Measurements from ENCODE around the gene ADGB. TPM values are rescaled to one million over a fixed set of nuclear protein-coding genes. Genes with fewer than 3 reads are reported as not detected.

ADGB gene
- total RNA-seq, 2 experiments from 2014 or later, result not detected

DNA sequence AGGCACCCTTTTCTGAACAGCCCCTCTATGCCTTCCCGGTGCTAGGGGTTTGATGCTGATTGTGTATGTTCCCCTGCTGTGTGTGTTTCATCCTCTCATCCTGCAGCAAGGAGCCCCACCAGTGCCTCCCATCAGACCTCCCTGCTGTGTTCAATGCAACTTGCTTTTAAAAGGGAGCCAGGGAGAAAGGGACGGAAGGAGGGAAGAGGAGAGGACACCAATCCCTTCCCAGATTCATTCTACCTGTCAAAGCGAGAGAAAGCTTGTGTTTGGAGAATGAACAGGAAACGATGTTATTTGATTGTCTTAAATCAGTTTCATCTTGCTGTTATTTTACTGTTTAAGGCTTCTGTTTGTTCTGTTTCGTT lies 259.2 kb downstream of the ADGB start:
- peak; percentile 23 for ATAC-seq (ENCODE audit: low read depth)
- no peak overlapping the region for H3K27ac Mint-ChIP-seq
- POLR2A ChIA-PET, result no interaction called here
- H3K4me3 Mint-ChIP-seq, result peak overlapping the region; percentile 17
- peaks cover 5% of the 10 kb centered on the region for H3K4me1 Mint-ChIP-seq
- no peak for DNase-seq
- peaks cover under 1% of the 10 kb centered on the region for H3K36me3 Mint-ChIP-seq
- H3K27me3 Mint-ChIP-seq, result no peaks in the 10 kb centered on the region
- H3K9me3 Mint-ChIP-seq, result peaks cover under 1% of the 10 kb centered on the region

DNA sequence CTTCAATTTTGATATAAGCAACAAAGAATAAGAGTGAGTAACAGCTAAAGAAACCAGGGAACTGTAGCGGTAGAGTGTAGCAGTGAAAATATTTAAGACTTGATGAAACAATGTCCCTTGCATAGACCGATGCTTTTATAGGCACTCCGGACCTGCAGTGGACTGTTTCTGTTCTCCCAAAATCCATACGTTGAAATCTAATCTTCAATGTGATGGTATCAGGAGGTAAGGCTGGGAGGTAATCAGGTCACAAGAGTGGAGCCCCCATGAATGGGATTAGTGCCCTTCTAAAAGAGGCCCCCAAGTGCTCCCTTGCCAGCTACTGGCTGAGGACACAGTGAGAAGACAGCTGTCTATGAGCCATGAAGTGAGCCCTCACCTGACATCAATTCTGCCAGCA lies 260.4 kb downstream of the ADGB start:
- no peak for DNase-seq
- no peak overlapping the region for H3K4me3 Mint-ChIP-seq
- H3K4me1 Mint-ChIP-seq, result peaks cover 5% of the 10 kb centered on the region
- POLR2A ChIA-PET, result no interaction called here
- H3K27ac Mint-ChIP-seq, result no peak overlapping the region
- no peaks in the 10 kb centered on the region for H3K36me3 Mint-ChIP-seq
- H3K27me3 Mint-ChIP-seq, result no peaks in the 10 kb centered on the region
- no peaks in the 10 kb centered on the region for H3K9me3 Mint-ChIP-seq
- ATAC-seq (ENCODE audit: low read depth), result no peak

DNA sequence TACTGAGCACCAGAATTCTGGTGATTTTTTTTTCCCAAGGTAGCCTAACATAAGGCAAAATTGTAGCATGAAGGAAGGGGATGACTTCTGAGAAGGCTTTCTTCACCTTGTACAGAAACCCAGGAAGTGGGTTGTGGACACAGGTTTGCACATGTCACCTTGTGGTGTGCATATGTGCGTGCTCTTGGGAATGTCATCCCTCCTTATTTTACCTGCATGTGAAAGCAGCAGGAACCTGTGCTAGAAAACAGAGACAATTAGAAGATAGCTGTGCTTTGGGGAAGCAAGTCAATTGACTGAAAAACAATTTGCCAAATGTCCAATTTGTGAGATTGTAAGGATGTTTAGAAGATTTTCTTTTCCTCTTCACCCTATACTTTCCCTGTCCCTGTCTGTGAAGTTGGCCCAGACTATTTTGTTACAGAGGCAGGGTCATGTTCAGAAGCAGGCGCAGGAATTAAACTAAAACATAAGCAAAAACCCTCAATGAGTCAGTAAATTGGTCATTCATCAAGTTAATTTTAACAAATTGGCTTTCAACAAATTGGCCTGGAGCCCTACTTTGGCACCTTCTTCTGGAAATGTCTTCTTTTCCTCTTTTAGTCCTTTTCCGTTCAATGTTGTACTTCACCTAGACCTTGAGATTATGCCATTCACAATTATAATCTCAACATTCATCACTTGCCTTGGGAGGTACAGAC lies 261.2 kb downstream of the ADGB start:
- DNase-seq (no peak), ATAC-seq (ENCODE audit: low read depth) (no peak)
- peaks cover 5% of the 10 kb centered on the region for H3K4me1 Mint-ChIP-seq
- H3K27me3 Mint-ChIP-seq, result no peaks in the 10 kb centered on the region
- no peak overlapping the region for H3K27ac Mint-ChIP-seq
- POLR2A ChIA-PET, result no interaction called here
- no peaks in the 10 kb centered on the region for H3K9me3 Mint-ChIP-seq
- no peak overlapping the region for H3K4me3 Mint-ChIP-seq
- no peaks in the 10 kb centered on the region for H3K36me3 Mint-ChIP-seq

DNA sequence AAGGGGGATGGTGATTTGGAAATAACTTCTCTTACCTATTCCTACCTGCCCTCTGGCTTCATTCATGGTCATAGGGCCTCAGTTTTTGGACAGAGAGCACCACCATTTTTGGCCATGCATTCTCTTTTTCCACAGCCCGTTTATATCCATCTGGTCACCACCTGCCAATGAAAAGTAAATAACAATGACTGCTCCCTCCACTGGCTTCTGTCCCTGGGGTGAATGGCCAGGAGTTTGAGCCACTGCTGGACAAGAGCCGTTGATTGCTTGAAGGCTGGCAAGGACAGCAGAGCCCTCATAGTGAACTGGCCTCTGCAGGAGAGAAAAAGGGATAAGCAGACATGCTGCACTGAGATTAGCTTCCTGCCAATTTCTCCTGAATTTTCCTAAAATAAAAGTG lies 261.8 kb downstream of the ADGB start:
- peaks cover 5% of the 10 kb centered on the region for H3K4me1 Mint-ChIP-seq
- no peak overlapping the region for H3K4me3 Mint-ChIP-seq
- H3K27me3 Mint-ChIP-seq, result no peaks in the 10 kb centered on the region
- DNase-seq (no peak), ATAC-seq (ENCODE audit: low read depth) (no peak)
- no peaks in the 10 kb centered on the region for H3K36me3 Mint-ChIP-seq
- POLR2A ChIA-PET, result no interaction called here
- H3K9me3 Mint-ChIP-seq, result no peaks in the 10 kb centered on the region
- no peak overlapping the region for H3K27ac Mint-ChIP-seq

DNA sequence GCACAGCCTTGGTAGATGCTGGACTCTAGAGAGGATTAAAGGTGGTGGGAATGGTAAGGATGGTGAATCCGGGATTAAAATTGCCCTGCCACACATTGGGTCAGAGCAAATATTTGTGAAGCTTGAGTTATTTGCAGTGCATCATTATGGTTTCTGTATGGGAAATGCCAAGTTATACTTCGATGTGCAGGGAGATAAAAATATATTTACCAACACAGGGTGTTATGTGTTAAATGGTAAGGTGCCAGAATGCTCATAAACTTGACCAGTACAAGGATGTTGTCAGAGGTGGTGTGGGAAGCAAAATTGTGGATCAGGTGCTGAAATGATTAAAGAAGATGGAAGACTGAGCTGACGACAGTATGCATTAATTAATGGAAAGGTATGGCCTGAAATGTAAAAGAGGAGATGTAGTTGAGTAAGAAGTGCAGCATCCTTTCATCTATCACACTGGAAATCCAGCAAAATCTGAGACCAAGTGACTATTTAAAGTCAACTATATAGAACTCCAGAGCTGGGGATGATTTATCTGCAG lies 262.3 kb downstream of the ADGB start:
- no peaks in the 10 kb centered on the region for H3K27me3 Mint-ChIP-seq
- H3K36me3 Mint-ChIP-seq, result no peaks in the 10 kb centered on the region
- no peaks in the 10 kb centered on the region for H3K9me3 Mint-ChIP-seq
- peaks cover 5% of the 10 kb centered on the region for H3K4me1 Mint-ChIP-seq
- ATAC-seq (ENCODE audit: low read depth) (no peak), DNase-seq (no peak)
- H3K27ac Mint-ChIP-seq, result no peak overlapping the region
- H3K4me3 Mint-ChIP-seq, result no peak overlapping the region
- POLR2A ChIA-PET, result no interaction called here

DNA sequence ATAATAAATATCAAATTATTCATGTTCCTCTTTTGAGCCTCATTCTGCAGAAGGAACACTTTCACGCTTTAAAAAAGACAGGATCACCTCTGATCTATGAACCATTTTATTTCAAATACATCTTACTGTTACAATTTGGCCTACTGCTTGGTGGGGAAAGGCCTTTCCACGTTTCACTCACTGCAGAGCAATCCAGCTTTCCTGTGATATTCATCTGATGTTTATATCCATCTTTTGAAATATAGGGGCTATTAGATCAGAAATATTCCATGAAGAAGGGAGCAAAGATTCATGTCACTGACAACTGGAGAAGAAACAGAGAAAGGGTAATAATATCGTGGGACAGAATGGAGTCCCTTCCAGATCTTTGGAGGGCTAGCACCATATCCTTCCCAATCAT lies 262.9 kb downstream of the ADGB start:
- H3K4me1 Mint-ChIP-seq, result peaks cover 5% of the 10 kb centered on the region
- no peaks in the 10 kb centered on the region for H3K36me3 Mint-ChIP-seq
- no peak overlapping the region for H3K27ac Mint-ChIP-seq
- H3K27me3 Mint-ChIP-seq, result peaks cover 2% of the 10 kb centered on the region
- DNase-seq (no peak), ATAC-seq (ENCODE audit: low read depth) (no peak)
- POLR2A ChIA-PET, result no interaction called here
- H3K9me3 Mint-ChIP-seq, result no peaks in the 10 kb centered on the region
- H3K4me3 Mint-ChIP-seq, result no peak overlapping the region

DNA sequence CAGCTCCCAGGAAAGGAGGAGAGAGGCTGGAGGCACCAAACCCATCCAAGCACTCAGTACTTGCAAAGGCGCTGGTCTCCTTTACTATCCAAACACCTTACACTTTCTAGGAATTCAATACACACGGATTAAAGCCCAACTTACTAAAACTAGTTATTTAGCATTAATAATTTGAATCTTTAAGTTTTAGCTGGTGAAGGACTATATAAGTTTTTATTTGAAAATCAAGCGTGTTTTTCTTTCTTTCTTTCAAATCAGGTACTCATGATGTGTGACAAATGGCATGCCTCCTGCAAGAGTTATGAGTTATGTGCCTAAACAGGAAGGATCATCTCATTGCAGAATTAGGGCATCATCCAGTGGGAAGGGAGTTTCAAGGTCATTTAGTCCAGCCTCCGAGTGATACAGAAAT lies 263.7 kb downstream of the ADGB start:
- Mint-ChIP-seq H3K9me3 (no peaks in the 10 kb centered on the region), H3K27ac (no peak overlapping the region), H3K36me3 (no peaks in the 10 kb centered on the region), H3K4me3 (no peak overlapping the region), H3K27me3 (peaks cover 3% of the 10 kb centered on the region), H3K4me1 (peaks cover 4% of the 10 kb centered on the region)
- ATAC-seq (ENCODE audit: low read depth), result no peak
- POLR2A ChIA-PET, result interaction anchor here (0.7 kb wide), 1 partner anchor 1506 kb away, joined by 3 read pairs; no protein-coding TSS in a partner anchor
- DNase-seq, result no peak

DNA sequence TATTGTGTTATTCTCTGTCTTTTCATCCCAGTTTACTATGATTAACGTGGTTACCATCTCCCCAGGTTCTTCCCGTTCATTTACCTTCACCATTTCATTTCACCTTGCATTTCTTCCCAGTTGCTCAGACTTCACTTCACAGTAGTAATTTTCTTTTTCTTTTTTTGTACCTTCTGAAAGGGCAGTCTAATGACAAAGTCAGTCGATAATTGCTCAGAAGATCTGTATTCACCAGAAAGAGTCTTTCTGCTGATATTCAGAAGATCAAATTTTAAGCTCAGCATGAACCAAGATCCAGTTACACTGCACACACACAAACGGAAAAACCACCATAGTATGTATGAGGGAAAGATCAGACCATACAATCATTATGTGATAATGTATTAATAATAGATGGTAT lies 265.5 kb downstream of the ADGB start:
- H3K4me3 Mint-ChIP-seq, result no peak overlapping the region
- peaks cover 4% of the 10 kb centered on the region for H3K4me1 Mint-ChIP-seq
- POLR2A ChIA-PET, result no interaction called here
- DNase-seq (no peak), ATAC-seq (ENCODE audit: low read depth) (no peak)
- peaks cover 5% of the 10 kb centered on the region for H3K27me3 Mint-ChIP-seq
- no peak overlapping the region for H3K27ac Mint-ChIP-seq
- H3K9me3 Mint-ChIP-seq, result no peaks in the 10 kb centered on the region
- H3K36me3 Mint-ChIP-seq, result no peaks in the 10 kb centered on the region

DNA sequence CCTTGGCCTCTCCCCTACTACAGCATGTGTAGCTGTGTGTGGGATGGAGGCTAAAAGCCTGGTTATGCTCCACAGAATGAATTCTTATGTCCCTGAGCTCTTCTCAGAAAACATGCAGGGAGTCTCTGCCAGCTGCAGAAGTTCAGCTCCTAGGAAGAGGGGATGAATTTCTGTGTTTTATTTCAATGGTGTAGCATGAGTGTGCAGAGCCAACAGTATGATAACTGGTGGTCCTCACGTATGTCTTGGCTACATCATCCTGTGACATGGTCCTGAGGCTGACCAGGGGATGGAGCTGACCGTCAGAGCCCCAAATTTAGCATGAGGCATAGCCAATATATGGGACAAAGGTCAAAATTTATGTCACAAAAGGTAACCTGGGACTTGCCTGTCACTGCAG lies 266.1 kb downstream of the ADGB start:
- POLR2A ChIA-PET, result interaction anchor here (0.5 kb wide), 1 partner anchor 1340 kb away, joined by 3 read pairs; no protein-coding TSS in a partner anchor

More for the DNA sequence above, 266.1 kb downstream of the ADGB start:
- H3K27me3 Mint-ChIP-seq, result peaks cover 5% of the 10 kb centered on the region
- DNase-seq (no peak), ATAC-seq (ENCODE audit: low read depth) (no peak)
- H3K27ac Mint-ChIP-seq, result no peak overlapping the region
- no peaks in the 10 kb centered on the region for H3K9me3 Mint-ChIP-seq
- H3K4me3 Mint-ChIP-seq, result no peak overlapping the region
- no peaks in the 10 kb centered on the region for H3K36me3 Mint-ChIP-seq
- H3K4me1 Mint-ChIP-seq, result no peaks in the 10 kb centered on the region

Other genes starting within 250 kb of the ADGB start
- under 1 TPM in 1 of 2 experiments, not detected in 1; 0.99 TPM for gene RAB32, start 55.1 kb upstream of the ADGB start, total RNA-seq